CD4-positive, CD25-positive, alpha-beta regulatory T cell (primary cell): Measurements from ENCODE around the gene ACTL10. TPM values are rescaled to one million over a fixed set of nuclear protein-coding genes. Genes with fewer than 3 reads are reported as not detected.
"Not testable (repeated sequence)": the region's sequence is repeated elsewhere in the genome, so short reads cannot be mapped to it uniquely, and the experiment has no call there.

Source experiments
- ATAC-seq, 2 donors: fragments of 150-1000 bp; cut with Tn5 transposase; one replicate each; pipeline ENCODE4 v1.10.0; 2021; ENCODE audit warnings: low read depth in 2 of 2, moderate number of reproducible peaks in 2 of 2, moderate library complexity in 1 of 2
- DNase-seq, 3 donors: peaks; one replicate each; pipeline versions ENCODE4 v3.0.0 to v3.0.0-alpha.2; 2012 to 2022; ENCODE audit warnings: mixed read lengths in 1 of 3
- H3K27ac ChIP-seq: one replicate; pipeline ENCODE4 v1.7.0; 2013; ENCODE audit warnings: mild to moderate bottlenecking, low read length; ENCODE audit not compliant: insufficient read depth, poor library complexity, severe bottlenecking
- H3K27me3 ChIP-seq: one replicate; pipeline ENCODE4 v1.7.0; 2013; ENCODE audit warnings: low read length; ENCODE audit not compliant: control insufficient read depth, insufficient read depth
- H3K36me3 ChIP-seq: one replicate; pipeline ENCODE4 v1.7.0; 2013; ENCODE audit warnings: mild to moderate bottlenecking, low read length, moderate library complexity; ENCODE audit not compliant: control insufficient read depth, insufficient read depth
- H3K4me1 ChIP-seq: 2 replicates; pipeline ENCODE4 v1.7.0; 2013; ENCODE audit warnings: mild to moderate bottlenecking, low read length; ENCODE audit not compliant: insufficient read depth, control insufficient read depth, poor library complexity, severe bottlenecking
- H3K4me3 ChIP-seq: one replicate; pipeline ENCODE4 v1.7.0; 2013; ENCODE audit warnings: low read depth, mild to moderate bottlenecking, low read length, moderate library complexity
- H3K9me3 ChIP-seq, 2 experiments: 1 replicate in 1 of 2; 2 replicates in 1 of 2; pipeline ENCODE4 v1.7.0; 2013; ENCODE audit warnings: low read length in 2 of 2, mild to moderate bottlenecking in 1 of 2, moderate library complexity in 1 of 2; ENCODE audit not compliant: control insufficient read depth in 2 of 2
- H3K27ac Mint-ChIP-seq, 3 donors: one replicate each; pipeline ENCODE4 v1.8.0; 2020 to 2022; ENCODE audit warnings: mild to moderate bottlenecking in 3 of 3, mixed read lengths in 3 of 3, moderate library complexity in 2 of 3
- H3K27me3 Mint-ChIP-seq: one replicate; pipeline ENCODE4 v1.8.0; 2022; ENCODE audit warnings: mild to moderate bottlenecking, mixed read lengths
- H3K36me3 Mint-ChIP-seq: one replicate; pipeline ENCODE4 v1.8.0; 2020; ENCODE audit warnings: mixed read lengths
- H3K4me1 Mint-ChIP-seq, 4 donors: one replicate each; pipeline ENCODE4 v1.8.0; 2020 to 2022; ENCODE audit warnings: mixed read lengths in 4 of 4, mild to moderate bottlenecking in 1 of 4
- H3K4me3 Mint-ChIP-seq, 4 donors: one replicate each; pipeline ENCODE4 v1.8.0; 2020 to 2022; ENCODE audit warnings: mild to moderate bottlenecking in 4 of 4, mixed read lengths in 4 of 4, moderate library complexity in 3 of 4
- H3K9me3 Mint-ChIP-seq, 7 donors: one replicate each; pipeline ENCODE4 v1.8.0; 2020 to 2022; ENCODE audit warnings: mixed read lengths in 7 of 7, mild to moderate bottlenecking in 3 of 7, moderate library complexity in 2 of 7
- polyA plus RNA-seq, 4 donors: library from polyadenylated mRNA; unstranded; fragments of 300-500 nt; fragmentation: Illumina TruSeq; gene quantifications; one replicate each; pipeline ENCODE4 v1.2.3, GENCODE V29; 2021
- total RNA-seq: library from RNA; stranded (reverse); gene quantifications from one replicate; pipeline ENCODE4 v1.2.3, GENCODE V29; 2022

ACTL10 gene
- total and polyA plus RNA-seq, 5 donors from 2014 or later: 2.0 to 11.6 (median 8.4) TPM

DNA sequence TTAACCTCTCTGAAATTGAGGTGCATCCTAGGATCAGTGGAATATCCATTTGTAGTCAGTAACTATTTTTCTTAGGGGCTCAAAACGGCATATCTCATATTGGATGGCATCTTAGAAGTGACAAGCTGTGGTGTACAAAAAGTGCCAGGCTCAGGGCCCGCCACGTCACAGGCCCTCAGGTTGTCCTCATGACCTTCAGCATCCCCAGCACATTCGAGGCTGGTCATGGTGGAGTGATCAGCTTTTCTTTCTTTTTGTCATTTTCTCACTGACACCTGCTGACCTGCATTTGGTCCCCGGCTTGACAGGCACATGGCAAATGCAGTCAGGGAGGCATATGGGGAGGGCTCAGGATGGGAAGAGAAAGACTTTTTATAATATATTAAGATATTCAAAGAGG lies 26.5 kb downstream of the ACTL10 start:
- no peaks in the 10 kb centered on the region for H3K9me3 ChIP-seq
- no peak overlapping the region for H3K27ac ChIP-seq
- H3K4me3 Mint-ChIP-seq: no peak overlapping the region
- no peaks in the 10 kb centered on the region for H3K27me3 Mint-ChIP-seq
- H3K27me3 ChIP-seq: no peaks in the 10 kb centered on the region
- no peaks in the 10 kb centered on the region for H3K36me3 ChIP-seq
- H3K9me3 Mint-ChIP-seq: no peaks in the 10 kb centered on the region
- no peaks in the 10 kb centered on the region for H3K36me3 Mint-ChIP-seq
- no peak overlapping the region for H3K4me3 ChIP-seq
- ATAC-seq (no peak), DNase-seq (no peak)
- H3K4me1 ChIP-seq: peaks cover 3% of the 10 kb centered on the region
- no peak overlapping the region for H3K27ac Mint-ChIP-seq
- H3K4me1 Mint-ChIP-seq: peaks cover 0 to 18% (median 10%) of the 10 kb centered on the region in 4 donors

DNA sequence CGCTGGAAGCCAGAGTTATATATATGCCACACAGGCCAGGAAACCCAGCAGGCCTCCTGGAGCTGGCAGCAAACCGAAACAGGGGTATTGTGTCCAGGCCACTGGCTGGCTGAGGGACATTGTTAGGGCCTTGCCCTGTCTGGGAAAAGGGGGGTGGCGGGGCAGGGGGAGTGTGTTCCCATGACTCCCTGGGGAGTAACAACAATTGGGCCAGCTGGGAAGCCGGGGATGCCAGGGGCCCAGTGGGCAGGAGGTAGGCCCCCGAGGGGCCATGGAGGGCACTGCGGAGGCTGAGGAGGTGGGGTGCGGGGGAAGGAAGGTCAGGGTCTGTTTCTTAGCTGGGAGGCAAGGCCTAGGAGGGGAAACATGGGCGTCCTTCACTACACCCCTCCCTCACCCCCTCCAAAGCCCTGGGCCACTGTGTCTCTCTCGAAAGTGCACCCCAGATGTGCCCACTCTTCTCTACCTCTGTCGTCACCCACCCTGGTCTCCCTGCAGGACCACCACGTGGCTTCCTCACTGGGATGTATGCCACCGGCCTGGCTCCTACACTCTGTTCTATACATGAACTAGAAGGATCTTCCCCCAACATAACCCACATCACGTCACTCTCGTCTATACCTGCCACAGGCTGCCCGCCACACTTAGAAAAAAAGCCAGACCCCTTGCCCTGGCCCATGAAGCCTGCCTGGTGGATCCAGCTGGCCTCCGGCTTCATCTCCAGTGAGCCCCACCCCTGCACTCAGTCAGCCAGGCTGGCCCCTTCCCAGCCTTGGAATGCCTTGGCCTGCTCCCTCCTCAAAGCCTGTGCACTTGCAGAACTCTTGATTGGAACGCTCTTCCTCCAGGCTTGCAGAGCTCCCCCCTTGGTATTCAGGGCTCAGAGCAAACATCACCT lies 27.2 kb downstream of the ACTL10 start:
- Histone ChIP-seq H3K27ac (no peak overlapping the region), H3K9me3 (no peaks in the 10 kb centered on the region), H3K27me3 (no peaks in the 10 kb centered on the region), H3K4me1 (peaks cover 3% of the 10 kb centered on the region), H3K36me3 (no peaks in the 10 kb centered on the region), H3K4me3 (no peak overlapping the region)
- Mint-ChIP-seq H3K4me1 (peaks cover 0 to 12% (median 9%) of the 10 kb centered on the region in 4 donors), H3K9me3 (no peaks in the 10 kb centered on the region), H3K4me3 (no peak overlapping the region), H3K36me3 (no peaks in the 10 kb centered on the region), H3K27ac (no peak overlapping the region), H3K27me3 (no peaks in the 10 kb centered on the region)
- DNase-seq (no peak), ATAC-seq (no peak)

DNA sequence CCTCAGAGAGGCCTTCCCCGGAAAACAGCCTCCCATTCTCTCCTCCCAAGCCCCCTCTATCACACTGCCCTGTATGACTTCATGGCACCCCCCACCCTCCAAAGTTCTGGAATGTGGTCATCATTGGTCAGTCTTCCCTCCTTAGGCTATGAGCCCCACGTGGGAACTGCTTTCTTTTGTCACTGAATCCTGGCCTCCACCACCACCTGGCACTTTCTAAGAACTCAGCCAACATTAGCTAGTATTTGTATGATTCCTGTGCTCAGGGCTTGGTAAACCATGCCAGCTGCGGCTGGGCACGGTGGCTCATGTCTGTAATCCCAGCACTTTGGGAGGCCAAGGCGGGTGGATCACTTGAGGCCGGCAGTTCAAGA lies 27.9 kb downstream of the ACTL10 start:
- H3K4me1 ChIP-seq: peaks cover 3% of the 10 kb centered on the region
- H3K4me3 ChIP-seq: no peak overlapping the region
- no peaks in the 10 kb centered on the region for H3K36me3 ChIP-seq
- Mint-ChIP-seq H3K27me3 (no peaks in the 10 kb centered on the region), H3K9me3 (no peaks in the 10 kb centered on the region), H3K4me3 (no peak overlapping the region), H3K4me1 (peaks cover 0 to 9% (median 6%) of the 10 kb centered on the region in 4 donors), H3K27ac (peak overlapping the region in 1 of 3 donors; percentile 82), H3K36me3 (no peaks in the 10 kb centered on the region)
- H3K27me3 ChIP-seq: no peaks in the 10 kb centered on the region
- ATAC-seq (no peak), DNase-seq (no peak)
- H3K9me3 ChIP-seq: no peaks in the 10 kb centered on the region
- H3K27ac ChIP-seq: no peak overlapping the region

DNA sequence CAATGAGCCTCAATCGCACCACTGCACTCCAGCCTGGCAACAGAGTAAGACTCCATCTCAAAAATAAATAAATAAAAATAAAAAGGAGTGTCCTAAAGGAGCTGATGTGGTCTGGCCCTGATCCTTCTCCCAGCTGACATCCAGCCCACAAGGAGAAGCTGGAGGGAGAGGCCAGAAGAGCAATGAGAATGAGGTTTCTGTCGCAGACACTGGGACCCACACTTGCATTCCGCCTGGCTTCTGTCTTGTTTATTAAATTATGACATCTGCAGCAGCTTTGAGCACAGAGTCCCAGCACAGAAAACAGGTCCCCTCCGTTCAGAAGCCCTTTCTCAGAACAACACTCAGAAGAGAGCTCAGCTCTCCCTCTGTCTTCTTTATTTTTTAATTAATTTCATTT lies 29.7 kb downstream of the ACTL10 start:
- H3K4me1 Mint-ChIP-seq: peaks cover 0 to 3% (median 0%) of the 10 kb centered on the region in 4 donors
- ATAC-seq (no peak), DNase-seq (no peak)
- no peaks in the 10 kb centered on the region for H3K9me3 Mint-ChIP-seq
- no peaks in the 10 kb centered on the region for H3K36me3 ChIP-seq
- no peaks in the 10 kb centered on the region for H3K9me3 ChIP-seq
- H3K27ac Mint-ChIP-seq: no peak overlapping the region
- H3K36me3 Mint-ChIP-seq: no peaks in the 10 kb centered on the region
- H3K27me3 Mint-ChIP-seq: no peaks in the 10 kb centered on the region
- no peak overlapping the region for H3K4me3 ChIP-seq
- H3K27ac ChIP-seq: no peak overlapping the region
- no peaks in the 10 kb centered on the region for H3K27me3 ChIP-seq
- no peak overlapping the region for H3K4me3 Mint-ChIP-seq
- H3K4me1 ChIP-seq: no peaks in the 10 kb centered on the region

DNA sequence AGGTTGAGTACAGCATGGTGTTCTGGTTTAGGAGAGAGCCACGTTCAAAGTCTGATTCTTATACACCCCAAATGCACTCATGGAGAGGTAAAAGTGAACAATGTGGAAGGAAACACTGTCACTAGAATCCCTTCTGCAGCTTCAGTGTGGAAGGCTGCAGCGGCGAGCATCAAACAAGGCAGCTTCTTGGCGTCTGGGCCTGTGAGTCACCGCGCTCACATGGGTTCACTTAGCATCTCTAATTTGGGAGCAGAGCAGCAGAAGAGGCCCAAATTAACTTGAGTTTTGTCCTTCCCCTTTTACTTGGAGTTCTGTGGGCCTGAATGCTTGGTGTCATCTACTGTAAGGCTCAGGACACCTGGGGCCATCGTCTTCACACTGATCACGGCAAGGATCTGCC lies 30.4 kb downstream of the ACTL10 start:
- H3K9me3 Mint-ChIP-seq: peaks cover 0 to 2% (median 0%) of the 10 kb centered on the region in 7 donors
- H3K36me3 Mint-ChIP-seq: no peaks in the 10 kb centered on the region
- H3K27ac Mint-ChIP-seq: no peak overlapping the region
- Histone ChIP-seq H3K9me3 (no peaks in the 10 kb centered on the region), H3K27ac (no peak overlapping the region), H3K4me3 (no peak overlapping the region), H3K4me1 (no peaks in the 10 kb centered on the region), H3K36me3 (no peaks in the 10 kb centered on the region), H3K27me3 (no peaks in the 10 kb centered on the region)
- no peaks in the 10 kb centered on the region for H3K27me3 Mint-ChIP-seq
- no peak overlapping the region for H3K4me3 Mint-ChIP-seq
- peaks cover 0 to 3% (median 0%) of the 10 kb centered on the region in 4 donors for H3K4me1 Mint-ChIP-seq
- DNase-seq (no peak), ATAC-seq (no peak)

GRCh38 chr20:33698966-33699365 lies 32.2 kb downstream of the ACTL10 start:
- H3K27ac ChIP-seq, DNase-seq, H3K36me3 ChIP-seq, H3K4me3 Mint-ChIP-seq, H3K4me1 Mint-ChIP-seq, H3K36me3 Mint-ChIP-seq, ATAC-seq, H3K27ac Mint-ChIP-seq, H3K27me3 Mint-ChIP-seq, H3K4me3 ChIP-seq, H3K9me3 ChIP-seq, H3K9me3 Mint-ChIP-seq, H3K27me3 ChIP-seq, H3K4me1 ChIP-seq: not testable (repeated sequence)

DNA sequence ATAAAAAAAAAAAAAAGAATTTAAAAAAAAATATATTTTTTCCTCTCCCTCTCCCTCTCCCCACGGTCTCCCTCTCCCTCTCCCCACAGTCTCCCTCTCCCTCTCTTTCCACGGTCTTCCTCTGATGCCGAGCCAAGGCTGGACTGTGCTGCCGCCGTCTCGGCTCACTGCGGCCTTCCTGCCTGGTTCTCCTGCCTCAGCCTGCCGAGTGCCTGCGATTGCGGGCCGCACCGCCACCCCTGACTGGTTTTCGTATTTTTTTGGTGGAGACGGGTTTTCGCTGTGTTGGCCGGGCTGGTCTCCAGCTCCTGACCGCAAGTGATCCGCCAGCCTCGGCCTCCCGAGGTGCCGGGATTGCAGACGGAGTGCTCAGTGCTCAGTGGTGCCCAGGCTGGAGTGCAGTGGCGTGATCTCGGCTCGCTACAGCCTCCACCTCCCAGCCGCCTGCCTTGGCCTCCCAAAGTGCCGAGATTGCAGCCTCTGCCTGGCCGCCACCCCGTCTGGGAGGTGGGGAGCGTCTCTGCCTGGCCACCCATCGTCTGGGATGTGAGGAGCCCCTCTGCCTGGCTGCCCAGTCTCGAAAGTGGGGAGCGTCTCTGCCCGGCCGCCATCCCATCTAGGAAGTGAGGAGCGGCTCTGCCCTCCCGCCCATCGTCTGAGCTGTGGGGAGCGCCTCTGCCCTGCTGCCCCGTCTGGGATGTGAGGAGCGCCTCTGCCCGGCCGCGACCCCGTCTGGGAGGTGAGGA lies 34.1 kb downstream of the ACTL10 start:
- not testable (repeated sequence) for H3K27ac ChIP-seq, H3K9me3 Mint-ChIP-seq, H3K36me3 ChIP-seq, H3K27me3 Mint-ChIP-seq, H3K4me1 Mint-ChIP-seq, DNase-seq, H3K4me1 ChIP-seq, H3K27ac Mint-ChIP-seq, H3K9me3 ChIP-seq, H3K36me3 Mint-ChIP-seq, ATAC-seq, H3K4me3 ChIP-seq, H3K27me3 ChIP-seq, H3K4me3 Mint-ChIP-seq
